ENCODE results near the gene SEC61G. TPM values are rescaled to one million over a fixed set of nuclear protein-coding genes. Genes with fewer than 3 reads are reported as not detected.

SEC61G gene
- total and polyA plus RNA-seq, 10 of the 15 experiments (the other 5 are each of a cell fraction or from before 2014, with no cell fraction given) = 163 to 809 (median 346) TPM

- Histone ChIP-seq H3K4me2 (ENCODE audit: control insufficient read depth, insufficient read depth) (no peak overlapping the region), H2AFZ (ENCODE audit: control insufficient read depth, low read depth, low read length) (no peak overlapping the region), H4K20me1 (ENCODE audit: control insufficient read depth, insufficient read depth) (no peaks in the 10 kb centered on the region), H3K9ac (ENCODE audit: control insufficient read depth, insufficient read depth, low read length) (no peak overlapping the region), H3K79me2 (ENCODE audit: control insufficient read depth, insufficient read depth, low read length) (no peaks in the 10 kb centered on the region), H3K4me3 (no peak overlapping the region), H3K4me1 (ENCODE audit: control insufficient read depth, insufficient read depth, low read length) (no peaks in the 10 kb centered on the region), H3K9me3 (replicated peaks; ENCODE audit: control insufficient read depth, insufficient read depth, low read length) (no peaks in the 10 kb centered on the region), H3K27me3 (replicated peaks in 1 of 2; ENCODE audit: control insufficient read depth in 2 of 2, insufficient read depth in 2 of 2, low read length in 1 of 2) (no peaks in the 10 kb centered on the region), H3K36me3 (ENCODE audit: control insufficient read depth in 2 of 2, insufficient read depth in 2 of 2, low read length in 1 of 2) (no peaks in the 10 kb centered on the region), H3K27ac (ENCODE audit: control insufficient read depth, insufficient read depth) (no peak overlapping the region)
- RAD21 ChIA-PET (ENCODE audit: unreplicated experiment) = no interaction called here
- no peak for DNase-seq (ENCODE audit: low read depth, low spot score)
- 0% methylated on average over 2 of the region's 2 CpGs for WGBS (ENCODE audit: insufficient coverage, insufficient replicate concordance, low lambda C conversion rate, missing lambda C conversion rate)
- no peak for ATAC-seq
- no peak for TF ChIP-seq EED (IDR thresholded peaks at IDR 0.05; ENCODE audit: low read depth)
- FAIRE-seq = no peak
- SMC1A ChIA-PET (ENCODE audit: uncharacterized antibody, unreplicated experiment) = no interaction called here
- POLR2A ChIA-PET = no interaction called here
- in situ Hi-C loops (cut with MboI) (no loop called here), intact Hi-C loops (cut with micrococcal nuclease; ENCODE audit: unreplicated experiment) (no loop called here)
- BruUV-seq (replicated peaks) = no TSS peak
- CTCF ChIA-PET = no interaction called here
Measured at GRCh38 chr7:54711900-54712595, 47.0 kb downstream of the SEC61G start.

- Histone ChIP-seq H3K27me3 (replicated peaks in 1 of 2; ENCODE audit: control insufficient read depth in 2 of 2, insufficient read depth in 2 of 2, low read length in 1 of 2) (no peaks in the 10 kb centered on the region), H3K27ac (ENCODE audit: control insufficient read depth, insufficient read depth) (no peak overlapping the region), H3K9ac (ENCODE audit: control insufficient read depth, insufficient read depth, low read length) (no peak overlapping the region), H3K4me3 (no peak overlapping the region), H3K79me2 (ENCODE audit: control insufficient read depth, insufficient read depth, low read length) (no peaks in the 10 kb centered on the region), H3K36me3 (ENCODE audit: control insufficient read depth in 2 of 2, insufficient read depth in 2 of 2, low read length in 1 of 2) (no peaks in the 10 kb centered on the region), H3K4me2 (ENCODE audit: control insufficient read depth, insufficient read depth) (no peak overlapping the region), H3K4me1 (ENCODE audit: control insufficient read depth, insufficient read depth, low read length) (no peaks in the 10 kb centered on the region), H4K20me1 (ENCODE audit: control insufficient read depth, insufficient read depth) (no peaks in the 10 kb centered on the region), H3K9me3 (replicated peaks; ENCODE audit: control insufficient read depth, insufficient read depth, low read length) (no peaks in the 10 kb centered on the region), H2AFZ (ENCODE audit: control insufficient read depth, low read depth, low read length) (no peak overlapping the region)
- intact Hi-C loops (cut with micrococcal nuclease; ENCODE audit: unreplicated experiment) = no loop called here
- FAIRE-seq (no peak), ATAC-seq (no peak), DNase-seq (ENCODE audit: low read depth, low spot score) (no peak)
- in situ Hi-C loops (cut with MboI) = no loop called here
- SMC1A ChIA-PET (ENCODE audit: uncharacterized antibody, unreplicated experiment) = no interaction called here
- 0% methylated on average over 1 of the region's 1 CpG for WGBS (ENCODE audit: insufficient coverage, insufficient replicate concordance, low lambda C conversion rate, missing lambda C conversion rate)
- POLR2A ChIA-PET = no interaction called here
- CTCF ChIA-PET = no interaction called here
- BruUV-seq (replicated peaks) = no TSS peak
- RAD21 ChIA-PET (ENCODE audit: unreplicated experiment) = no interaction called here
- TF ChIP-seq JUND (IDR thresholded peaks at IDR 0.05; ENCODE audit: low read depth, low read length) (no peak), ZBTB11 (CRISPR knock-in tag; IDR thresholded peaks at IDR 0.05) (no peak), SIN3A (IDR thresholded peaks at IDR 0.05; ENCODE audit: low read depth, low read length) (no peak), IRF4 (IDR thresholded peaks at IDR 0.05; ENCODE audit: low read depth, low read length) (no peak), NFYA (IDR thresholded peaks at IDR 0.05; ENCODE audit: borderline replicate concordance, low read depth, low read length) (no peak), HSF1 (IDR thresholded peaks at IDR 0.05; ENCODE audit: low read depth, low read length) (no peak), PRDM15 (CRISPR knock-in tag; IDR thresholded peaks at IDR 0.05) (no peak), CHD4 (IDR thresholded peaks at IDR 0.05) (no peak)
Measured at GRCh38 chr7:54709283-54709682, 49.7 kb downstream of the SEC61G start.
